ENCODE data around the gene TRIM44.

The TRIM44 gene

DNA sequence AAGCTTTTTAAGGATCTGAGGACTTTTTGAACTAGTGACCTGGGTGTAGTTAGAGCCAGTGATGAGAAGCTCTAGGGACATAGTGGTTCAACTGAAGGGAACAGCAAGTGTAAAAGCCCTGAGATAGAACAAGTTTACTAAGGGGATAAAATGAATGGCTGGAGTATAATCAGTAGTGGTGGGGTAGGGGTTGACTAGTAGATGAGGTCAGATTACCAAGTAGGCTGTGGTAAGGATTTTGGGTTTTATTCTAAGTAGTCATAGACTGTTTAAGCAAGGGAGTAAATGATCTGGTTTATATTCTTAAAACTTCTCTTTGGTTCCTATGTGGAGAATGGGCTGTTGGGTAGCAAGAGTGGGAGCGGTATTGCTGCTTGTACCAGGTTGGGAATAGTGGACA, 15.3 kb downstream of the TRIM44 start:
- no peak for DNase-seq (ENCODE audit: low read depth, low spot score)
- in situ Hi-C loops (cut with HindIII; ENCODE audit: low sequenced_read_pairs): no loop called here
- no peak for TF ChIP-seq CTCF (IDR thresholded peaks at IDR 0.05; ENCODE audit: low read depth, low read length)
- no peak overlapping the region for H3K4me3 ChIP-seq (ENCODE audit: low read depth, low read length)

DNA sequence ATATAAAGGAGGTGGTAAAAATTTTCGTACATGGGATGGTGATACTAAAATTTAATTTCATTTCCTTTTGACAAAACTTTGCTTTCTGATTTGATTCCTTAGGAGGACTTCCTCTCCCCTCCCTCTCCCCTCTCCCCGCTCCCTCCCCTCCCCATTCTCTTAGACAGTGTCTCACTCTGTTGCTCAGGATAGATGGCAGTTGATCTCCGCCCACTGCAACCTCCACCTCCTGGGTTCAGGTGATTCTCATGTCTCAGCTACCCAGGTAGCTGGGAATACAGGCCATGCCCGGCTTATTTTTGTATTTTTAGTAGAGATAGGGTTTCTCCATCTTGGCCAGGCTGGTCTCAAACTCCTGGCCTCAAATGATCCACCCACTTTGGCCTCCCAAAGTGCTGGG, 15.9 kb downstream of the TRIM44 start:
- no peak for TF ChIP-seq CTCF (IDR thresholded peaks at IDR 0.05; ENCODE audit: low read depth, low read length)
- in situ Hi-C loops (cut with HindIII; ENCODE audit: low sequenced_read_pairs): no loop called here

DNA sequence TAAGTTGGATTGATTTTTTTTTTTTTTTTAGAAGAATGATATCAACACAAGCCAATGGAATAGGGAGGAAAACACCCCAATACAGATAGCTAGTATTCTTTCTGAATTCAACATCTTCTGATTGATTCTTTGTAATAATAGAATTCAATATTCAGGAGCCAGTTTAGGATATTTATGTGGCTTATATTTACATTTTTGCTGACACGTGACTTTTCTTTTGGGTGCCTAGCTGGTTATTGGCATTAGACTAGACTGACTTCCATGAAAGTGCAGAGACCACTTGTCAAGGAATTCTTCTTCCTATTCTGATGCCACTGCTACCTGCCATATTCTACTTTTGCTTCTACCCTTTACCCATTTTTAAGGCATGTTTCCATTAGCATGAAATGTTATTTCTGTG, 16.4 kb downstream of the TRIM44 start:
- TF ChIP-seq CTCF (IDR thresholded peaks at IDR 0.05; ENCODE audit: low read depth, low read length): no peak
- in situ Hi-C loops (cut with HindIII; ENCODE audit: low sequenced_read_pairs): no loop called here
- H3K4me3 ChIP-seq (ENCODE audit: low read depth, low read length): no peak overlapping the region
- DNase-seq (ENCODE audit: low read depth, low spot score): no peak

More for the DNA sequence above, 15.9 kb downstream of the TRIM44 start:
- H3K4me3 ChIP-seq (ENCODE audit: low read depth, low read length): no peak overlapping the region
- no peak for DNase-seq (ENCODE audit: low read depth, low spot score)

- no peak for DNase-seq (ENCODE audit: low read depth, low spot score)
- TF ChIP-seq CTCF (IDR thresholded peaks at IDR 0.05; ENCODE audit: low read depth, low read length): no peak
- no peak overlapping the region for H3K4me3 ChIP-seq (ENCODE audit: low read depth, low read length)
- in situ Hi-C loops (cut with HindIII; ENCODE audit: low sequenced_read_pairs): no loop called here
Measured at GRCh38 chr11:35680506-35680905, 17.9 kb downstream of the TRIM44 start.

- no peak for TF ChIP-seq CTCF (IDR thresholded peaks at IDR 0.05; ENCODE audit: low read depth, low read length)
- no peak for DNase-seq (ENCODE audit: low read depth, low spot score)
- in situ Hi-C loops (cut with HindIII; ENCODE audit: low sequenced_read_pairs): no loop called here
- H3K4me3 ChIP-seq (ENCODE audit: low read depth, low read length): no peak overlapping the region
Measured at GRCh38 chr11:35681163-35681767, 18.7 kb downstream of the TRIM44 start.

DNA sequence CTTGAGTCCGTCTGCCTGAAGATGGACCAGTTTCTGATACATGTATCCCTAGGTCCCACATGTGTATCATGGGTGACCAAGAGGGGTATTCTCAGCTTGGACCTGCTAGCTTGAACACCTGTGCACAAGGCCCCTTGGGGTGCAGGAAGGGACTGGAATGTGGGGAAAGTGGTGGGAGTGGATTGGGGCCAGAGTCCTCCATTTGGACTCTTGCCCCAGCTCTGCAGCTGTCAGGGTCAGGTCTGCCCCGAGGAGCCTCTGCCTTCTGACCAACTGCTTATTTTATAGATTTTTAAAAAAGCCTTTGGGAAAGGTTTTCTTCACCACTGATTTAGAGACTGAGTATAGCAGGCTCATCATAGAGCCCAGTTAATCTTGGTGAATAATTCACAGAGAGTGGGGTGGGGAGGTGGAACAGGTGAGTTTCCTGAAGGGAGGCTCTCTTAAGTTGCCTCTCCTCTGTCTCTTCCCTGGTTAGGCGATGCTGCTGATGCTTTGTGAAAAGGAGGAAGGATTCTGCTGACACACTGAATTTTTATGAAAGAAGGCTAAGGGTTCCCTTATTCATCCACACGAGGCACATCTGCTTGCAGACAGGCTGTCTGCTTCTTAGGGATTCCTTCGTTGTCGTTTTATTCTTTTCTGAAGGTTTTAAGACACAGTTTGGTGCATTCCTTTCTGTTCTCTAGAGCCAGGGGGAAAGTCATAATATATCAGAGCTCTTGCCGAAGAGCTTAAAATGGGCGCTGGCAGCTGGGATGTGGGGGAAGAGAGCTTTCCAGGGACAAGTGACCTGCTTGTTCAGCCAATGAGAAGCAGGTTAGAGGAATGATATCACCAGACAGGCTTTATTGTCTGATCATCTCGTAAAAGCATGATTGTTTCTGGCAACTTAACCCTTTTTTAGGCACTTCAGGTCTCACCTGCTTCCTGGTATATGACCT, 19.9 kb downstream of the TRIM44 start:
- TF ChIP-seq CTCF (IDR thresholded peaks at IDR 0.05; ENCODE audit: low read depth, low read length): no peak
- in situ Hi-C loops (cut with HindIII; ENCODE audit: low sequenced_read_pairs): no loop called here
- DNase-seq (ENCODE audit: low read depth, low spot score): peak; percentile 14
- no peak overlapping the region for H3K4me3 ChIP-seq (ENCODE audit: low read depth, low read length)
